ENCODE data around the gene GRPEL1. TPM values are rescaled to one million over a fixed set of nuclear protein-coding genes. Genes with fewer than 3 reads are reported as not detected.

GRPEL1 gene
- total RNA-seq, 1 donor from 2014 or later: 31.4 TPM

DNA sequence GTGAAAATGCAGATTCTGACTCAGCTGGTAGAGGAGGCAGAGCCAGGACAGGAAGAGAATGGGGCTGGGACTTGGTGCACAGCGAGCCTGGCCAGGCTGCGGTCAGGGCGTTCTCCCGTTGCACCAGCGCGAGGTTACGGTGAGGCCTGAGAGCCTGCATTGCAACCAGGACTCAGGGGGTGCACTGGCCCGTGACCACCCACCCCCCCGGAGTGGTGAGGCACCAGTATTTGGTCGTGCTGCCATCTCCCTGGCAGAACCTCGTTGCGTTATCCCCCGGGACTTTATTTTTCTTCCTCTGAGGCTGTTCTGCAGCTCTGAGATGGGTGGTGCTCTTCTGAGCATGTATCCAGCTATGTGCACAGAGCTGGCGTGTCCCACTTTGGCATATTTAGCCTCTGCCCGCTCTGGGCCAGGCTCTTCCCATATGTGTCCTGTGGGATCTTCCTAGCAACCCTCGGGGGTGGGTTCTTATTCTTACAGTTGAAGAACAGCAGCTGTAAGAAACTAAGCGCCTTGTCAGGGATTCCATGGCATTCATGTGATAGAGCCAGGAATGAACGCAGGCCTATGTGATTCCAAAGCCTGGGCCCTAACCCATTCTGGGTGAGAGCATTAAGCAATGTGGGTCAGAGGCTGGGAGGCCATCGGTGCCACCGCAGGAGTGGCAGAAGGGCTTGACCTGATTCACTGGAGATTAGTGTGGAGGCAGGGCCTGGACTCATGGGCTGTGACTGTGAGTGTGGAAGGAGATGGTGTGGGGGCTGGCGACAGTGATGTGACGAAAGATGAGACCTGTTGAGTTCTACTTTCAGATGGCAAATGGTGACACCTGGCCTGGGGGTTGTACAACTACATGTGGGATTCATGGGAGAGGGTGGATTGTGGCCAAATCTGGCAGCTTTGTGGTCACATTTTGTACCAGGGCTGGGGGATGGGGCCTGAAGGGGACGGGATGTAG lies 21.6 kb downstream of the GRPEL1 start:
- Mint-ChIP-seq H3K4me3 (peak overlapping the region; percentile 42), H3K36me3 (no peaks in the 10 kb centered on the region), H3K4me1 (ENCODE audit: unreplicated experiment) (peaks cover 37% of the 10 kb centered on the region), H3K9me3 (no peaks in the 10 kb centered on the region), H3K27me3 (peaks cover 7% of the 10 kb centered on the region), H3K27ac (peak overlapping the region; percentile 9)
- DNase-seq (ENCODE audit: extremely low spot score, unreplicated experiment): no peak
- TF ChIP-seq, protein P1, sequence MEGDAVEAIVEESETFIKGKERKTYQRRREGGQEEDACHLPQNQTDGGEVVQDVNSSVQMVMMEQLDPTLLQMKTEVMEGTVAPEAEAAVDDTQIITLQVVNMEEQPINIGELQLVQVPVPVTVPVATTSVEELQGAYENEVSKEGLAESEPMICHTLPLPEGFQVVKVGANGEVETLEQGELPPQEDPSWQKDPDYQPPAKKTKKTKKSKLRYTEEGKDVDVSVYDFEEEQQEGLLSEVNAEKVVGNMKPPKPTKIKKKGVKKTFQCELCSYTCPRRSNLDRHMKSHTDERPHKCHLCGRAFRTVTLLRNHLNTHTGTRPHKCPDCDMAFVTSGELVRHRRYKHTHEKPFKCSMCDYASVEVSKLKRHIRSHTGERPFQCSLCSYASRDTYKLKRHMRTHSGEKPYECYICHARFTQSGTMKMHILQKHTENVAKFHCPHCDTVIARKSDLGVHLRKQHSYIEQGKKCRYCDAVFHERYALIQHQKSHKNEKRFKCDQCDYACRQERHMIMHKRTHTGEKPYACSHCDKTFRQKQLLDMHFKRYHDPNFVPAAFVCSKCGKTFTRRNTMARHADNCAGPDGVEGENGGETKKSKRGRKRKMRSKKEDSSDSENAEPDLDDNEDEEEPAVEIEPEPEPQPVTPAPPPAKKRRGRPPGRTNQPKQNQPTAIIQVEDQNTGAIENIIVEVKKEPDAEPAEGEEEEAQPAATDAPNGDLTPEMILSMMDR (conservative IDR thresholded peaks at IDR 0.05): no peak

DNA sequence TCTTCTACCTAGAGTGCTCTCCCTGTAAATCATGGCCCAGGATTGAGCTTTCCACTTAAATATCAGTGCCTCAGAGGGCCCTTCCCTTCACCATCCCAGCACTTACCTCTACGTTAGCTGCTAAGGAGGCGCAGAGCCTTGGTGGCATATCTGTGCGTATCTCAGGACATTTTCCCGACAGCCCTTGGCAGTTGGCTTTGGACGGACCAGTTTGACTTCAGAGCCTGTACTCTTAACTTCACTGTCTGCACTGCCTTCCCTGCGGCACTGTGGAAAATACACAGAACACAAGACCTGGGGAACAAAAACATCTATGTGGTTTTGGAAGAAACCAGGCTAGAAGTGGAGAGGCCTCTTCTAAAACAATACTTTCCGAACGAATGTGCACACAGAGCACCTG lies 22.3 kb downstream of the GRPEL1 start:
- peaks cover 7% of the 10 kb centered on the region for H3K27me3 Mint-ChIP-seq

DNA sequence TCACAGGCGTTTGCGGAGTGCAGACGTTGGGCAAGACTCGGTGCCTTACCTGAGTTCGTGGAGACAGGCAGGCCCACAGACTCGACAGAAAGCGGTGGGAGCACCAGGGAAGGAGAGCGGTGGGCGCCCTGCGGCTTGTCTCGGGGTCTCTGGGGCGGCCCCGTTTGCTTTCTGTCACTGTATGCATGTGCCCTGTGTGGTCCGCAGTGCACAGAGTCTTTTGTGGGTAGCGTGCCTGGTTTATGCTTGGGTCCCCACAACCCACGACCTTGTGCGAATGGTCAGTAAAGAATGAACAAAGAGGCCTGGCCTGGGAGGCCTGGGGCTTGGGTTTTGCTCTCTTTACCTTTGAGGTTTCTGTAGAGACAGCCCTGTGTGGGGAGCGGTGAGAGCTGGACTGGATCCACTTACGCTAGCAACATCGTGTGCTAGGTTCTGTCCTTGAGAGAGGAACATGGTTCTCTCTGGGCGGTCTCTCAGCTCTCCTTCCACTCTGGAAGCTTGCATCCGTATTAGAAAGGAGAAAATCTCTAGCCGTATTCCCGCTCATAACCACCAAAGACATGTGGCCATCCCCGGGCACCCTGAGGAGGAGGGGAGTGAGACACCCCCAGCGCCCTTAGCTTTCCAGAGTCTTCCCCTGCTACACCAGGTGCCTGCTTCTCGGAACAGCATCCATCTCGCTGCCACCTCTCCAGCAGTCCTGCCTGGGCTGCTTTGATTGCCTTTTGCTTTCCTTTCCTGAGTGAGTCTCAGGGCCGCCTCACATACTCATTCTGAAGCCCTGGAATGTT lies 23.5 kb downstream of the GRPEL1 start:
- Mint-ChIP-seq H3K27me3 (peaks cover 7% of the 10 kb centered on the region), H3K4me1 (ENCODE audit: unreplicated experiment) (peaks cover 37% of the 10 kb centered on the region), H3K9me3 (no peaks in the 10 kb centered on the region), H3K36me3 (no peaks in the 10 kb centered on the region), H3K4me3 (peak overlapping the region; percentile 86), H3K27ac (peak overlapping the region; percentile 58)
- no peak for DNase-seq (ENCODE audit: extremely low spot score, unreplicated experiment)
- TF ChIP-seq, protein P1 (conservative IDR thresholded peaks at IDR 0.05): no peak

More for the DNA sequence above, 22.3 kb downstream of the GRPEL1 start:
- Mint-ChIP-seq H3K27ac (peak overlapping the region; percentile 58), H3K9me3 (no peaks in the 10 kb centered on the region), H3K36me3 (no peaks in the 10 kb centered on the region), H3K4me1 (ENCODE audit: unreplicated experiment) (peaks cover 37% of the 10 kb centered on the region), H3K4me3 (peak overlapping the region; percentile 86)
- DNase-seq (ENCODE audit: extremely low spot score, unreplicated experiment): no peak
- TF ChIP-seq, protein P1 (conservative IDR thresholded peaks at IDR 0.05): no peak

DNA sequence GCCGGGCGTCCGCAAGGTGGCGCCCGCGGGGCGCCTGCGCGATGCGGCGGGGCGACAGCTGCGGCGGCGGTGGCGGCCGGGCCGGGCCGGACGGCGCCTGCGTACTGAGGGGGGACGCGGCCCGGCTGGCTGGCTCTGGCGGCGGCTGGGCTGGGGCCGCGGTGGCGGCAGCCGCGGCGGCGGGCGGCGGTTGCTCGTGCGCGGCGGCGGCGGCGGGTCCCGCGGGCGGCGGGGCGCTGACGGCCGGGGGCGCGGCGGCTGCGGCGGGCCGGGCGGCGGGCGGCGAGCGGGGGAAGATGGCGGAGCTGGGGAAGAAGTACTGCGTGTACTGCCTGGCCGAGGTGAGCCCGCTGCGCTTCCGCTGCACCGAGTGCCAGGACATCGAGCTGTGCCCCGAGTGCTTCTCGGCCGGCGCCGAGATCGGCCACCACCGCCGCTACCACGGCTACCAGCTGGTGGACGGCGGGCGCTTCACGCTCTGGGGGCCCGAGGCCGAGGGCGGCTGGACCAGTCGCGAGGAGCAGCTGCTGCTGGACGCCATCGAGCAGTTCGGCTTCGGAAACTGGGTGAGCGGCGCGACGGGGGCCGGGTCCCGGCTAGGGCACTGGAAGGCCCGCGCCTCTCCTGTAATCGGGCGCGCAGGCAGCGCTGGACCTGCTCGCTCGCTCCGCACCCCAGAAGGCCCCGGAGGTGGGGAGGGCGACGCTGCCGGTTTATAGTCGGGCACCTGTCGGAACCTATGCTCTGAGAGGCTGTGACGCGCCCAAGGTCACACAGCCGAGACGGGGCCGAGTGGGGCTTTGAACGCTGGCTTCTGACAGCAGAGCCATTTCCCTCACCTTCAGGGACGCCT lies 24.4 kb downstream of the GRPEL1 start, which contains the start of gene TADA2B:
TSS of gene TADA2B (plus strand) at position 89 of the 853 bp plus-strand sequence. CDS start at position 297, 208 bp downstream.
- Mint-ChIP-seq H3K27me3 (peaks cover 7% of the 10 kb centered on the region), H3K4me1 (ENCODE audit: unreplicated experiment) (peaks cover 37% of the 10 kb centered on the region), H3K9me3 (no peaks in the 10 kb centered on the region), H3K4me3 (peak within 1 kb of the TSS; percentile 95), H3K36me3 (no peaks in the 10 kb centered on the region), H3K27ac (peak within 1 kb of the TSS; percentile 91)
- TF ChIP-seq, protein P1 (conservative IDR thresholded peaks at IDR 0.05): no peak
- DNase-seq (ENCODE audit: extremely low spot score, unreplicated experiment): no peak
